HG02970 (cell line): Measurements from ENCODE around the gene SLC16A12.

Source experiments
- ATAC-seq: cut with Tn5 transposase; IDR thresholded peaks from one replicate; pipeline ENCODE4 v1.9.1; 2021; ENCODE audit warnings: mild to moderate bottlenecking, moderate library complexity, moderate number of reproducible peaks; ENCODE audit not compliant: unreplicated experiment, low FRiP score

SLC16A12 gene

DNA sequence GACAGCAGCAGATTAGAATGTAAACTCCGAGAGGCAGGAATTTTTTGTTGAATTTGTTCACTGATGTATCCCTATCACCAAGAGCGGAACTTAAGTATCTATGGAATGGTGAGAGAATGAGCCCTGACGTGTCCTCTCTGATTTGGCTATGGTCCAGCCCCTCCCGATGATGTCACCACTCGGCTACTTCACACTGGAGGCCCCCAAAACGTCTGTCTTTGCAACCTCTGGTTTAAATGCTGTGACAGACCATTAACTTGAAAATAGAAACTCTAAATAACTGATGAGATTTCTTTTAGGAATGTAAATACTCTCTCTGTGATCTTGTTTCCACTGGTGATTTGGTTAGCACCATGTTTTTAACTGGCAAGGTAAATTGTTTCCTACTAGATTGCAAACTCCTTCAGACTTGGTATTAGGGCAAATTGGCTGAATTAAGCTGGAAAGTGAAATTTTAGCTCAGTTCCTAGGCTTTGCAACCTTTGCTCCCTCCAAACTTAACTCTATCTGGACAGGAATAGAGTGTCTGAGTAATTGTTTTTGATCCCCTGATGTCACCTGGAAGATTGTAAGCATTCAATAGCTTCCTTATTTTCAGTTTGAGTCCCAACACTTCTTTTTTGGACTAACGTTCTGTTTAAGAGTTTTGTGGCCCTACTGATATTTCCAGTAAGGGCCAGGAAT lies 19.1 kb downstream of the SLC16A12 start:
- ATAC-seq = no peak

DNA sequence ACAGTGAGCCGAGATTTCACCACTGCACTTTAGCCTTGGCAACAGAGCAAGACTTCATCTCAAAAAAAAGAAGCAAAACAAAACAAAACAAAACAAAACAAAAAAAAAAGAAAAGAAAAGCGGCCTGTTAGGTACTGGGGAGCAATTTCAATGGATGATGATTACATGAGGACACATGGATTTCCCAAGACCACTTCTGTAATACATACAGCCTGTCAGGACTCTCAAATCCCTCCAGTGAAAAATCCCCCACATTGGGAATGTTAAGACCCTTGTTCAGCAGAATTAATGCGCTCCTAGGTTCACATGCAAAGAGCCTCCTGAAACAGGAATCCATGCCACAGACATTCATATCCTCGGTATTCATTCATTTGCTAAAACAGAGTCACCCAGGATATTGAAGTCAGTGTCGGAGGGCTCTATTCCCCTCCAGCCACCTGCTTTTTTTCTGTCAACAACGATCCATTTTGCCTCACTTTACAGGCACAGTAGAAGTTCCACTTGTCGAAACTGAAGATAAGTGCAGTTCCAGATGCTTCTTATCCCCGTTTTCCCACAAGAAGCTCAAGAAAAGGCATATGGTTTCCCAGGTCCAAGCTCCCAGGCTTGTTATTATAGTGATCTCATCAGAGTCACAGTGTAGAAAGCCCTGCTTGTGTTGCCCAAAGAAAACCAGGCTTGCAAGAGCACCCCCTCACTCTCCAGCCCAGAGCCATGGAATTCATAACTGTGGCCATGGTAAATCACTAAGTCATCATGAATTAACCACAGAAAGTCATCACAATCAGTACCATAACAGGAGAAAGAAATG lies 20.2 kb downstream of the SLC16A12 start:
- no peak for ATAC-seq

DNA sequence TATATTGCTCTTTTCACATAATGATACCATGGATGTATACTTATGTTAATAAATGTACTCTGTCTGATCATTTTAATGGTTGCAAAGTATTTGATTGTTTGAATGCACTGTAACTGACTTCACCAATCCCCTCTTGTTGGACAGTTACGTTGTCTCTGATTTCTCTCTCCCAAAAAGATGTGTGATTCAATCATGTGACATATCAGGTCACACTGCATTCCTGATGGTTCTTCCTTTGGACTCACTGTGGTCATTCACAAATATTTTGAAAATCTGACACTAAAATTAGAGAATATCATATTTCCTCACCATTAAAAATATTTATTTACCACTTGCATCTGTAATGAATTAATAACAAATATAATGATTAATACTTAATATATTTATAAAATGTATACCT lies 22.2 kb downstream of the SLC16A12 start:
- no peak for ATAC-seq

DNA sequence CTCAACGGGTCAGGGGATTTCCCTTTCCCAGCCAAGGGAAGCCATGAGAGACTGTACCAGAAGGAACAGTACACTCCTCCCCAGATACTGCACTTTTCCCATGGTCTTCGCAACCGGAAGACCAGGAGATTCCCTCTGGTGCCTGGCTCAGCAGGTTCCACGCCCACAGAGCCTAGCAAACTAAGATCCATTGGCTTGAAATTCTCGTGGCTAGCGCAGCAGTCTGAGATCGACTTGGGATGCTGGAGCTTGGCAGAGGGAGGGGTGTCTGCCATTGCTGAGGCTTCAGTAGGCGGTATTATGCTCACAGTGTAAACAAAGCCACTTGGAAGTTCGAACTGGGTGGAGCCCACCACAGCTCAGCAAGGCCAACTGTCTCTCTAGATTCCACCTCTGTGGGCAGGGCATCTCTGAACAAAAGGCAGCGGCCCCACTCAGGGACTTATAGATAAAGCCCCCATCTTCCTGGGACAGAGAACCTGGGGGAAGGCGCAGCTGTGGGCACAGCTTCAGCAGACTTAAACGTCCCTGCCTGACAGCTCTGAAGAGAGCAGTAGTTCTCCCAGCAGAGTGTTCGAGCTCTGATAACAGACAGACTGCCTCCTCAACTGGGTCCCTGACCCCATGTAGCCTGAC lies 29.6 kb downstream of the SLC16A12 start:
- no peak for ATAC-seq

DNA sequence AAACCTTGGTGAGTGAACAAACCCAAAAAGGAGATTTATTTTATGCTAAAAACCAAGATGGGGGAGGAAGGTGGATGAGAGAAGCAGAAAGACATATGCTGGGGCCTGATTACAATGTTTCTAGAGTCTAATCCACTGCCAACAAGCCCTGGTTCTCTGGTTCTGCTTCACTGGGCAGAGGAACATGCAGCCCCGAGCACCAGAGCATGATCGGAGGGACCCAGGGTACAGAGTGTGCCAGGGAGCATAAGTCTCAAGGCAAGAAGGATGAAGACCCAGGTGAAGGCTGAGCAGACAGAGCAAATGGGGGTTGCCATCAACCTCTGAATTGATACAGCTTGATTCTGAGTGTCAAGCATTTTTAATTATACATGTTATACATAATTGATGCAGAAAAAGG lies 30.7 kb downstream of the SLC16A12 start:
- no peak for ATAC-seq

DNA sequence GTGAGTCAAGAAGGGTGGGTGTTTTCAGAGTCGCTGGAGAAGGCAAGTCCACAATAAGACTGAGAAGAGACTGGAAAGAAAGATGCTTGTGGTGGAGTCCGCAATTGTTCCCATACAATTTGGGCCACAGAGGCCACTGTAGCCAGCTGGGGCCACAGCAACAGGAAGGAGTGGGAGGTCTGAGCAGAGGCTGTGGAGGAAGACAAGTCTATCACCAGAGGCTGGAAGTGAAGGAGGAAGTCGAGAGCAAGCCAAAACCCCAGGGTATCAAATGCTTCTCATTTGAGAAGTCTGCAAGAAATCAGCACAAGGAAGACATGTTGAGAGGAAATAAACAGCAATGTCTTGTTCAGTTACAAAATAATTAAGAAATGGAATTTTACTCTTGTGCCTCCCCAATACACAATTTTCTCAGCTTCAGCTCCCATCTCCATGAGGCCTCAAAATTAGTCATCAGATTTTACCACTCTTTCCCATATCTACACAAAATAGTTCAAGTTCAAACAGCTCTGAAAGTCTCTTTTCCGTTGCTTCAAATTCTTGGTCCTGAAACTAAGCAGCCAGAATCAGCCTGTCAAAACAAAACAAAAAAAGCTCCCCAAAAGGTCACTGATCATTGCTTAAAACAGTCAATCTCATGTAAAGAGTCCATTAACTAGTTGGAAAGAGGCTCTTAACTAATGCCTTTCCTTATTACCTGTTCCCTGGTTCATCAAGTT lies 31.6 kb downstream of the SLC16A12 start:
- no peak for ATAC-seq

DNA sequence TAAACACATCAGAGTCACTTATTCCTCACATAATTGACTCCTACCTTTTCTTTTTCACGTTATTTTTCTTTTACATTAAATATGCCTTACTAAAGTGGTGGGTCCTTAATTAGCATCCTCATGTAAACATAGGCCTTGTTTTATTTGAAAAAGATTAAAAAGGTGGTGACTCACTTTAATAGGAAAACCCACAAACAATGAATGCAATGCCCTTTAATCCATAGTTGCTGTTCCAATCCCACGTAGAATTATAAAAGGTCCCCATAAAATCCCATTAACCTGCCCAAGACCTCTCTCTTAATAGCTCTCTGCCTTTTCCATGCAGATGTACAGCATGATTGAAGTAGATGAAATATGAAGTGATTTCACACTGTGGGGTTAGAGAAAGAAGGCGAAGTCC lies 32.2 kb downstream of the SLC16A12 start:
- no peak for ATAC-seq

DNA sequence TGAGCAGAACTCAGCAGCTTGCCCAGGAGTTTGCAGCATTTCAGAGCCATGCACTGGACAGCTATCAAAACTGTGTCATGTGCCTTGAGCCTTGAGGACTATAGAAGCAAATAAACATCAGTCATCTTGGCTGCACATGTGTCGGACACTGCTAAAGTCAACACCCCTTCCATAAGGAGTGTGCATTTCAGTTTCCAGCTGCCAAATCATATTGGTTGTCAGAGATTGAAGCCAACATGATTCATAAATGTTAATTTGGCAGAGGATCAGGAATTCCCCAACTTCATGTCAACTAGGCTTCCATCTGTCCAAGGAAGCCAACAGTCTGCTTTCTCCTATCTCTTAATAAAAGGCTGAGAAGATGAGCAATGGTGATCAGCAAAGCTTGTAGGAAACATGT lies 32.8 kb downstream of the SLC16A12 start:
- ATAC-seq = no peak

DNA sequence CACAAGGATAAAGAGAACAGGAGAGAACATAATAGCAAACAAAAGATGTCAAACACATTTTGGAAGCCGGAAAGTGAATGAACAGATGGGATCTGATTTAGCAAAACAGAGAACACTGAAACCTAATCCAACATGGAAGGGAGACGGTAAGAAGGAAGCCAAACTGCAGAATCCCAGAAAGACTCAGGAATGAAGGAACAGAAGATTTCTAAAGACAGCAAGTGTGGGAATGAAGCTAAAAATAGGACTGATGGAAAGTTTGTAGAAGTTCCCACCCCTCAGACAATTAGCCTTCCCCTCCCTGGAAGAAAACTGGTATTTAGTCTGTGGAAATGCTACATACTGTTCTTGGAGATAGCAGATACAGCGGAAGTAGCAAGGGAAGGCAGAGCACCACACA lies 40.8 kb downstream of the SLC16A12 start:
- no peak for ATAC-seq

DNA sequence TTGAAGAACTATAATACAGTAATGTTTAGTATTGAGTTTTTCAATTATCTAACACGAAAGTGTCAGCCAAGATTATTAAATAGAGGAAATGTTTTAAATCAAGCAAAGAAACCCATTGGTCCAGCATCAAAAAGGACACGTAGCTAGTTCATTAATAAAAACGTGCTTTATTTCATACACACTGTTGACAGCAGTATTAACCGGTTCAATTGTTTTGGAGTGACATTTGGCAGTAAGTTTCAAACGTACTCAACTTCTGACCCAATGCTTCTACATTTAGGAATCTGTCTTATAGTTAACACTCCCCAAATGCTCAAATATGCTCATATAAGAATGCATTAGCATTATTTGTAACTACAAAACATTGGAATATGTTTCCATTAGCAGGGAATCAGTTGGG lies 41.3 kb downstream of the SLC16A12 start:
- no peak for ATAC-seq

DNA sequence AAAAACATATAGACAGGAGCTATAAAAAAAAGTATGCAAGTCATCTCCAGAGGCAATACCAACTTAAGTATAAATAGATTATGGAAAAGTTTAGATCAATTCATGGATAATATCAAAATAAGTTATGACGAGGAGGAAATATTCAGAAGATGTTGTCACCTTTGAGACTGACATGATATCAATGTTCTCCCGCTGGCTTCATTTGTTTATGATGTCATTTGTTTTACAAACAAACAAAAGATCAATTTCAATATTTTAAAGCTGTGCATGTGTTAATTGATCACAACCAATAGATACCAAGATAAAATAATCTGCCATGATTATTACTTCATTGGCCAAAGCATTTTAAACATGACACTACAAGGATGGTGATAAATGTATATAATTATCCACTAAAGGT lies 43.5 kb downstream of the SLC16A12 start:
- ATAC-seq = no peak

DNA sequence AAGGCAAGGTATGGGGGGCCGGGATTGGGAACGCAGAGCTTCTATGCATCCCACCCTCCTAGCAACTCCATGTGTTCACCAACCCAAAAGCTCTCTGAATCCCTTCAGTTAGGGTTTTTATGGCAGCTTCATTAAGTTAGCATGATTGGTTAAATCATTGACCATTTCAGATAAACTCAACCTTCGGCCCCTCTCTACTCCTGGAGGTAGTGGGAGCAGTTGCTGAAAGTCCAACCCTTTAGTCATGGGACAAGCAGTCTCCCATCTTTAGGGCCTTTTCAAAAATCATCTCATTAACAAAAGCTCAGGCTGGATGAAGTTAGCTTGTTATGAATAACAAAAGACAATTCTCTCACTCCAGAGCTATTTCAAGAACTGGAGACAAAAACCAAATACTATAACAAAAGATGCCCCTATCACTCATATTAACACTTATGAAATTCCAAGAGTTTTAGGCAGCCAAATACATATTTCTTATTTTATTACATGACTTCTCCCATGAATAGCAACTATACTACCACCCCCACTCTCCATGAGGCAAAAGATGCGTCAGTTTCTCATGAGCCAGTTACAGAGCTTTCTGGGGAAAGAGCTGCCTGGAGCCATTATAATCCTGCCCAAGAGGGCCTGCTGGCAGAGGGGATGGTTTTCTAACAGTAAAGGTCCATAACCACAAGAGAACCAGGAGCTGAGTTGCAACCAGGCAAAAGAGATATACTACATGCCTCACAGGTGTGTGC lies 44.6 kb downstream of the SLC16A12 start:
- no peak for ATAC-seq

DNA sequence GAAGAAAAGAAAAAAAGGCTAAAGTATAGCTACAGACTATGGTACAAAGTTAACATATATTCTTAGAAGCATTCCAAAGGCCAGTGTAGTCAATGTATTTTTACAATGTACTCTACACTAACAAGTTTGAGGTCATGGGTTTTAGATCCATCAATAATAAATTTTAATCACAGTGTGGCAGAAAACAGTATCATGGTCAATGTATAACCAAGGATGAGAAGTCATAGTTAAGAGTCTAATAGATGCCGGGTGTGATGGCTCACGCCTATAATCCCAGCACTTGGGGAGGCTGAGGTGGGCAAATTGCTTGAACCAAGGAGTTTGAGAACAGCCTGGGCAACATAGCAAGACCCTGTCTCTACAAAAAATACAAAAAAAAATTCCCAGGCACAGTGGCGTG lies 53.1 kb downstream of the SLC16A12 start:
- ATAC-seq = no peak

DNA sequence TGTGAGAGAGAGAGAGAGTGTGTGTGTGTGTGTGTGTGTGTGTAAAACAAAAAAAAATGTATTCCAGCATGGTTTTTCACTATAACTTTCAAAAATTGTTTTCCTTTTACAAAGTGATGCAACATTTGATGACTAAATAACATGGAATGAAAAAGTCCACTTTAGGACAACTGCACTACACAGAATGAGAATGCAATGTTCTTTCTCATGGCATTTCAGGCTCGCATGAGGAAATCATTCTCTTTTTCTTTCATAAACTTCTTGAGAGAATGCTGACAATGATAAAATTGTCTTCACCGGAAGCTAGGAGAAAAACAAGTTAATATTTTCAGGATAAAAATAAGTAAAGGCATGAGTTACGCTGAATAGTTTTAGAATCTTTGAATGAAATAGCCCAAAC lies 53.7 kb downstream of the SLC16A12 start:
- ATAC-seq = no peak

DNA sequence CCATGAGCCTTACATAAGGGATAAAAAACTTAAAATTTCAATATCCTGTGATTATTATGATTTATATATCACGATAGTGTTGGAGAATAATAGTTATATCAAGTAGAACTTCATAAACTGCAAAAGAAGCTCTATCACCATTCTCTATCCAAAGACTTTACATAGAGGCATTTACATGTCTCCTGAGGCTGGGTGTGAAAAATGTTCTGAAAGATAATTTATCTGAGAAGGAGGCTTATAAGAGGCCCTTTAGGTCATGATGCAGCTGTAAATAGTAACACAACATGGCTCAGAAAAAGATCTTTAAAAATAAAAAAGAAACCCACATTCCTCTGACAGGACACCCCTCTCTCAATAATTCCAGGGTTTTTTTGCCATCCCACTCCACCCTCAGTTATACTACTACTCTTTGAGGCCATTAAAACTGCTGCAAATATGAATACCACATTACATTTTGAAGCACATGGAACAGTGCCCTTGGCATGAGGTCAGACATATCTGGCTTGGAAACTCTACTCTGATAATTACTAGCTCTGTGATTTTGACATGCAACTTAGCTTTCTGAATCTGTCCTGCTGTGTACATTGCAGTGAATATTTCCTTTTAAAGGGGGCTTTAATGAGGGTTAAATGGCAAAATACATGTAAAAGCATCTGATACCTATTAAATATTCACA lies 55.5 kb downstream of the SLC16A12 start:
- no peak for ATAC-seq

DNA sequence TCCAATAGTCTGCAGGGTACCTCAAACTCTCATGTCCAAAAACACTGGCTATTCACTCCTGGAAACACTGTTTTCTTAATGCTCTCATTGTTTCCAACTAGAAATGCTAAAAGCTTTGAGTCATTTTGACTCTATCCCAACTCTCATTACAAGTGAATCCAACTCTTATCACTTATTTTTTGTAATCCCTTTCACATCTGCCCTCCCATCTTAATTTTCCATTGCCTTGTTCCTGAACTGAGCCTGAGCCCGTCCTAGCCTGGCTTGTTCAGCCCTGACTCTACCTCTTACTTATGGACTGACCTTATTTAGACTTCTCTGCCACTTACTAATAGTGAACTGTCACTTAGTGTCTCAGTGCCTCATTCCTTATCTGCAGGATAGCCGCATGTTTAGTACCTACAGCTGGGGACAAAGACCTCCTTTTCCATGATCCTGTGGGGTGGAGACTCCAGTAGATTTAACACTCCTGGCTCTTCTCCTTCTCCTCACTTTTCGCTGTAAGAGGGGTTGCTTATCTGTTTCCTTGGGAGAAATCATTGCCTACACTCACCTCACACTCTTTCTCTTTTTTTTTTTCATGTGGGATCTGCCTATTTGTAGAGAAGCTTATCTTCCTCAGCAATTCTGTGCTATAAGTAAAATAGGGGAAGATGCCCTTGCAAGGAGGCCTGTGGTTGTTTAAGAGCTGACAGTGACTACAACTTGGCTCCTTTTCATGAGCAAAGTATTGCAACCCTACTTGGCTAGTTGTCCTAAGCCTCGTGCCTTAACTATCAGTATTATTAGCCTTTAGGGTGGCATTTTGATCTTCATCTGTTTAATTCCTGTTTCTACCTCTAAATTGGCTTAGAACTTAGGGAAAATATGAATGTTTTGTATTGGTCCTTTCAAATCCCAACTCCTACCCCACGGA lies 56.4 kb downstream of the SLC16A12 start:
- ATAC-seq = no peak

DNA sequence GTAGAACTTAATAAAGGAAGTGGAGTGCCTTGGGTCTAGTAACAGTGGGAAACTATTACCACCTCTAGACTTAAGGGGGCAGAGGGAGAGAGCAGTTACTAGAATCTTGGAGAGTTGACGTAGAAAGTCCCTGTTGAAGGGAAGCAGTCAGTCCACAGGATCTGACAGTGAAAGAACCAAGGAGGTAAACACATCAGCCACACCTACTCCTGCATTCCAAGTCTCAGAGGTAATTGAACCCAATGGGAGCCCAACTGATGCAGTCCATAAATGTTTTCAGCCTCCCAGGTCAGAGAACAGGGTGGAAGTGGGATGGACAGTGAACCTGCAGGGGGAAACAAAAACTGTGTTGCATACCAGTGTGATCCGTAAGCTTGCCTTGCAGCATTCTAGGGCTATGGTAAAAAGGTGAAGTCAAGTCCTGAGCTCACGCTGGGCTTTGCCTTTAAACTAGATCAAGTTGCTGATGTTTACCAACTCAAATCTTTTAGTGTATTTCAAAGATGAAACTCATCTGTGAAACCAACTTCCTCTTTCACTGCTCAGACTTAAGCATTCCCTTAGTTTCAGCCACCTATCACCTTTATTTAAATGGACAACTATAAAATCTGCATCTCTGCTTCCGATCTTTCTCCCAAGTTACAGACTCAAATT lies 57.2 kb downstream of the SLC16A12 start:
- no peak for ATAC-seq

DNA sequence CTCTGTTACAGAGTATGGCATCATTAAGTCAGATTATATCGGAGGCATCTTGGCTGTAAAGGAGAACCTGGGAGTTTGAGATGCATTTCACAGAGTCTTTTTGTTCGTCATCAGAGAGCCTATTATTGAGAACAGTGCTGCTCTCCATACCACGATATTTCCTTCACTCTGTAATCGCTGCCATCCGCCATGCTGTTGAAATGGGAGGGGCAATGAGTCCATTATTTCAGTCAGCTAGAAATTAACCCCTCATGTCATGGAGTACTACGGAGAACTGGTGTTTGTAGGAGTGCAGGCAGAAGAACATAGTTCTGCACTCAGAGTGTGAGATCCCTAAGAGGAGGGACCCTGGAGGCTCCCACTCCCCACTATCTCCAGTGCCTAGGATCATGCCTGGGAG lies 59.2 kb downstream of the SLC16A12 start:
- no peak for ATAC-seq
